ENCODE measurements around the gene MAGI1.

MAGI1 gene

GRCh38 chr3:65857327-65857726 is 181.4 kb downstream of the MAGI1 start:
- ATAC-seq = no peak
- TF ChIP-seq ZFP3 (CRISPR knock-in tag; IDR thresholded peaks at IDR 0.05) (no peak), ZNF565 (CRISPR knock-in tag; conservative IDR thresholded peaks at IDR 0.05; ENCODE audit: low read depth) (no peak), BACH2 (CRISPR knock-in tag; IDR thresholded peaks at IDR 0.05; ENCODE audit: borderline replicate concordance) (no peak), TCF4 (CRISPR knock-in tag; IDR thresholded peaks at IDR 0.05; ENCODE audit: borderline replicate concordance) (no peak)

DNA sequence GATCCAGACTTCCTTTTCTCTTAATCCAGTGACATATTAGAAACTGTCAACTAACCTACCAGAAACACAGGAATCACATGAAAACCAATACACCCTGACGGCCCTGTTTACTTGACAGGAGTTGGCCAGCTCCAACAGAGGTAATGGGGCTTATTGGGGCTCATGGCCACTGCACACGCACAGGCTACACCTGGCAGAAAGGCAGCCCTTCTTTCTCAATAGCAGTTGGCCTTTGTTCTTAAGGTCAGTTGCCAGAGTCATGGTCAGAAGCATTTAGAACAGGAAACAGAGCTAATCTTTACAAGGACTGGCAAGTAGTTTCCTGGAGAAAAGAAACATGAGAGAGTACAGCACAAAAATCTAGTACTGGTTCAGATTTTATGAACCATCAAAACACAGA is 181.8 kb downstream of the MAGI1 start:
- no peak for ATAC-seq
- no peak for TF ChIP-seq ZC3H10 (CRISPR knock-in tag; IDR thresholded peaks at IDR 0.05)
- TF ChIP-seq, protein P1, sequence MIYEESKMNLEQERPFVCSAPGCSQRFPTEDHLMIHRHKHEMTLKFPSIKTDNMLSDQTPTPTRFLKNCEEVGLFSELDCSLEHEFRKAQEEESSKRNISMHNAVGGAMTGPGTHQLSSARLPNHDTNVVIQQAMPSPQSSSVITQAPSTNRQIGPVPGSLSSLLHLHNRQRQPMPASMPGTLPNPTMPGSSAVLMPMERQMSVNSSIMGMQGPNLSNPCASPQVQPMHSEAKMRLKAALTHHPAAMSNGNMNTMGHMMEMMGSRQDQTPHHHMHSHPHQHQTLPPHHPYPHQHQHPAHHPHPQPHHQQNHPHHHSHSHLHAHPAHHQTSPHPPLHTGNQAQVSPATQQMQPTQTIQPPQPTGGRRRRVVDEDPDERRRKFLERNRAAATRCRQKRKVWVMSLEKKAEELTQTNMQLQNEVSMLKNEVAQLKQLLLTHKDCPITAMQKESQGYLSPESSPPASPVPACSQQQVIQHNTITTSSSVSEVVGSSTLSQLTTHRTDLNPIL (CRISPR knock-in tag; IDR thresholded peaks at IDR 0.05; ENCODE audit: low read depth) = no peak
- no peak for TF ChIP-seq ISL1 (CRISPR knock-in tag; IDR thresholded peaks at IDR 0.05)
- TF ChIP-seq TOX (CRISPR knock-in tag; IDR thresholded peaks at IDR 0.05; ENCODE audit: borderline replicate concordance) = no peak
- no peak for TF ChIP-seq ZNF70 (CRISPR knock-in tag; IDR thresholded peaks at IDR 0.05)
- no peak for TF ChIP-seq PATZ1 (CRISPR knock-in tag; IDR thresholded peaks at IDR 0.05; ENCODE audit: borderline replicate concordance)
- TF ChIP-seq ZNF8 (CRISPR knock-in tag; IDR thresholded peaks at IDR 0.05) = no peak
- TF ChIP-seq, protein P2, sequence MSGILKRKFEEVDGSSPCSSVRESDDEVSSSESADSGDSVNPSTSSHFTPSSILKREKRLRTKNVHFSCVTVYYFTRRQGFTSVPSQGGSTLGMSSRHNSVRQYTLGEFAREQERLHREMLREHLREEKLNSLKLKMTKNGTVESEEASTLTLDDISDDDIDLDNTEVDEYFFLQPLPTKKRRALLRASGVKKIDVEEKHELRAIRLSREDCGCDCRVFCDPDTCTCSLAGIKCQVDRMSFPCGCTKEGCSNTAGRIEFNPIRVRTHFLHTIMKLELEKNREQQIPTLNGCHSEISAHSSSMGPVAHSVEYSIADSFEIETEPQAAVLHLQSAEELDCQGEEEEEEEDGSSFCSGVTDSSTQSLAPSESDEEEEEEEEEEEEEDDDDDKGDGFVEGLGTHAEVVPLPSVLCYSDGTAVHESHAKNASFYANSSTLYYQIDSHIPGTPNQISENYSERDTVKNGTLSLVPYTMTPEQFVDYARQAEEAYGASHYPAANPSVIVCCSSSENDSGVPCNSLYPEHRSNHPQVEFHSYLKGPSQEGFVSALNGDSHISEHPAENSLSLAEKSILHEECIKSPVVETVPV (CRISPR knock-in tag; IDR thresholded peaks at IDR 0.05) = no peak
- TF ChIP-seq OSR1 (CRISPR knock-in tag; IDR thresholded peaks at IDR 0.05) = no peak
- no peak for TF ChIP-seq ZFP3 (CRISPR knock-in tag; IDR thresholded peaks at IDR 0.05)
- no peak for TF ChIP-seq SNAI2 (CRISPR knock-in tag; IDR thresholded peaks at IDR 0.05)
- TF ChIP-seq BACH2 (CRISPR knock-in tag; IDR thresholded peaks at IDR 0.05; ENCODE audit: borderline replicate concordance) = no peak
- TF ChIP-seq ESRRG (CRISPR knock-in tag; IDR thresholded peaks at IDR 0.05) = no peak
- TF ChIP-seq ZNF565 (CRISPR knock-in tag; conservative IDR thresholded peaks at IDR 0.05; ENCODE audit: low read depth) = no peak
- no peak for TF ChIP-seq ZFP30 (CRISPR knock-in tag; IDR thresholded peaks at IDR 0.05)
- TF ChIP-seq CSDC2 (CRISPR knock-in tag; IDR thresholded peaks at IDR 0.05) = no peak
- TF ChIP-seq POU6F1 (CRISPR knock-in tag; IDR thresholded peaks at IDR 0.05; ENCODE audit: borderline replicate concordance, low read depth) = no peak
- TF ChIP-seq RARB (CRISPR knock-in tag; IDR thresholded peaks at IDR 0.05) = no peak
- TF ChIP-seq TCF4 (CRISPR knock-in tag; IDR thresholded peaks at IDR 0.05; ENCODE audit: borderline replicate concordance) = no peak
- TF ChIP-seq ARNTL (CRISPR knock-in tag; IDR thresholded peaks at IDR 0.05; ENCODE audit: borderline replicate concordance, low read depth) = no peak

DNA sequence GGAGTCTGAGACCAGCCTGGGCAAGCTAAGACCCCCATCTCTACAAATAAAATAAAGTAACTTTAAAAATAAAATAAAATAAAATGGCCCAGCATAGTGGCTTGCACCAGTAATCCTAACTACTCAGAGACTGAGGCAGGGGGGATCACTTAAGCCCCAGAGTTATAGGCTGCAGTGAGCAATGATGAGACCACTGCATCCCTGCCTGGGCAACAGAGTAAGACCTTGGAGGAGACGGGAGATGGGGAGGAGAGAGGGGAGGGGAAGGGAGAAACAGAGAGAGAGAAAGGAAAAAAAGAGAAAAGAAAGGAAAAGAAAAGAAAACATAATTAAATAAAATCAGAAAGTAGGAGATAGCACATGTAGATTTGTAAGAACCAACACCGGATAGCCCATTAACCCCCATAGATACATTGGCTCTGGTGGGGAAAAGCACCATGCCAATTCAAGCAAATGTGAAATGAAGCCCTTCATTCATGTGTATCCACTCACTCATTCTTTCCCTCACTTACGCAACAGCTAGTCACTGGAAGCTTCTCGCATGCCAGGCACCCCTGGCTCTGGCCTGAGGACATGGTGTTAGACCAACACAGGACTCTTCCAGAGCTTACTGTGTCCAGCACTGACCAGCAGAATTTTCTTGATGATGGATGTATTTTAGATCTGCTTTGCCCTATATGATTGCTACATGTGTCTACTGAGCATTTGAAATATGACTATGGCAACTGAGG is 183.2 kb downstream of the MAGI1 start:
- TF ChIP-seq ESRRG (CRISPR knock-in tag; IDR thresholded peaks at IDR 0.05) (no peak), OSR1 (CRISPR knock-in tag; IDR thresholded peaks at IDR 0.05) (no peak), RARB (CRISPR knock-in tag; IDR thresholded peaks at IDR 0.05) (no peak), ZFP3 (CRISPR knock-in tag; IDR thresholded peaks at IDR 0.05) (no peak), TCF4 (CRISPR knock-in tag; IDR thresholded peaks at IDR 0.05; ENCODE audit: borderline replicate concordance) (no peak), CSDC2 (CRISPR knock-in tag; IDR thresholded peaks at IDR 0.05) (no peak), BACH2 (CRISPR knock-in tag; IDR thresholded peaks at IDR 0.05; ENCODE audit: borderline replicate concordance) (no peak), PATZ1 (CRISPR knock-in tag; IDR thresholded peaks at IDR 0.05; ENCODE audit: borderline replicate concordance) (no peak), ZNF565 (CRISPR knock-in tag; conservative IDR thresholded peaks at IDR 0.05; ENCODE audit: low read depth) (no peak)
- TF ChIP-seq, protein P1 (CRISPR knock-in tag; IDR thresholded peaks at IDR 0.05; ENCODE audit: low read depth) = no peak
- no peak for ATAC-seq
